HepG2 (cell line): ENCODE measurements around the gene VSTM1. TPM values are rescaled to one million over a fixed set of nuclear protein-coding genes. Genes with fewer than 3 reads are reported as not detected.
A peak's percentile ranks its signal among the peaks of the same experiment; 100 is the strongest.

Experiments used
- E2F1 ChIP-seq: sonication (generic); formaldehyde crosslinking; IDR thresholded peaks from 2 replicates; pipeline ENCODE4 v1.5.0; 2020; ENCODE audit warnings: missing genetic modification reagents
- ERF ChIP-seq: IDR thresholded peaks from 2 replicates; pipeline ENCODE4 v1.6.1; 2018; ENCODE audit warnings: missing biosample characterization, missing genetic modification reagents
- MXD3 ChIP-seq: IDR thresholded peaks from 2 replicates; pipeline ENCODE4 v1.6.1; 2016; ENCODE audit warnings: mild to moderate bottlenecking, missing biosample characterization, missing genetic modification reagents
- POGK ChIP-seq: sonication (generic); formaldehyde crosslinking; conservative IDR thresholded peaks from 2 replicates; pipeline ENCODE4 v1.8.0; 2022; ENCODE audit warnings: mild to moderate bottlenecking, moderate library complexity, missing genetic modification reagents
- TFDP1 ChIP-seq: IDR thresholded peaks from 2 replicates; pipeline ENCODE4 v1.6.1; 2016; ENCODE audit warnings: missing compliant biosample characterization, missing genetic modification reagents, borderline replicate concordance
- UBTF ChIP-seq: sonication (generic); formaldehyde crosslinking; IDR thresholded peaks from 2 replicates; pipeline ENCODE4 v1.4.0; 2020; ENCODE audit warnings: mild to moderate bottlenecking, missing genetic modification reagents
- ZFX ChIP-seq: sonication (generic); formaldehyde crosslinking; IDR thresholded peaks from 2 replicates; pipeline ENCODE4 v1.4.0; 2020; ENCODE audit warnings: mild to moderate bottlenecking, low read depth, missing genetic modification reagents, moderate library complexity
- ZFY ChIP-seq: sonication (generic); formaldehyde crosslinking; IDR thresholded peaks from 2 replicates; pipeline ENCODE4 v1.4.0; 2020; ENCODE audit warnings: missing genetic modification reagents
- ZMYM3 ChIP-seq: sonication (generic); formaldehyde crosslinking; IDR thresholded peaks from 2 replicates; pipeline ENCODE4 v1.5.1; 2020; ENCODE audit warnings: mild to moderate bottlenecking, missing genetic modification reagents
- ZNF251 ChIP-seq: sonication (generic); formaldehyde crosslinking; IDR thresholded peaks from 2 replicates; pipeline ENCODE4 v1.9.0; 2021; ENCODE audit warnings: mild to moderate bottlenecking, missing genetic modification reagents
- ZNF468 ChIP-seq: sonication (generic); formaldehyde crosslinking; IDR thresholded peaks from 2 replicates; pipeline ENCODE4 v1.8.0; 2022; ENCODE audit warnings: mild to moderate bottlenecking, moderate library complexity, missing genetic modification reagents
- ZNF777 ChIP-seq: sonication (generic); formaldehyde crosslinking; IDR thresholded peaks from 2 replicates; pipeline ENCODE4 v1.4.0; 2020; ENCODE audit warnings: missing genetic modification reagents
- polyA plus RNA-seq, 8 experiments: library from polyadenylated mRNA; depleted of rRNA in 3 of 8; stranded (reverse) in 7 of 8; unstranded in 1 of 8; fragments of >200 nt; fragmentation: Illumina TruSeq in 4 of 8; extraction: Trizol in 4 of 8; gene quantifications; 2 replicates each; pipeline versions ENCODE4 v1.2.1 to v1.2.3, GENCODE V29; 2011 to 2016; ENCODE audit warnings: low read depth in 4 of 8, missing spikeins in 1 of 8, mixed read lengths in 1 of 8; ENCODE audit not compliant: insufficient read depth in 1 of 8
- total RNA-seq, 5 experiments: library from RNA; depleted of rRNA; stranded (reverse); fragments of >200 nt; fragmentation: Illumina TruSeq; extraction: Trizol; gene quantifications; 2 replicates each; pipeline ENCODE4 v1.2.3, GENCODE V29; 2016; ENCODE audit warnings: low read depth in 1 of 5
- TF ChIP-seq, protein P1 (sequence below): sonication (generic); formaldehyde crosslinking; IDR thresholded peaks from 2 replicates; pipeline ENCODE4 v1.5.0; 2020; ENCODE audit warnings: mild to moderate bottlenecking, missing genetic modification reagents, borderline replicate concordance
- TF ChIP-seq, protein P2 (sequence below): sonication (generic); formaldehyde crosslinking; IDR thresholded peaks from 2 replicates; pipeline ENCODE4 v1.4.0; 2020; ENCODE audit warnings: missing genetic modification reagents, mild to moderate bottlenecking, borderline replicate concordance

Gene VSTM1
- total and polyA plus RNA-seq, 2 of the 13 experiments (the other 11 are each of a cell fraction or from before 2014, with no cell fraction given), result not detected

DNA sequence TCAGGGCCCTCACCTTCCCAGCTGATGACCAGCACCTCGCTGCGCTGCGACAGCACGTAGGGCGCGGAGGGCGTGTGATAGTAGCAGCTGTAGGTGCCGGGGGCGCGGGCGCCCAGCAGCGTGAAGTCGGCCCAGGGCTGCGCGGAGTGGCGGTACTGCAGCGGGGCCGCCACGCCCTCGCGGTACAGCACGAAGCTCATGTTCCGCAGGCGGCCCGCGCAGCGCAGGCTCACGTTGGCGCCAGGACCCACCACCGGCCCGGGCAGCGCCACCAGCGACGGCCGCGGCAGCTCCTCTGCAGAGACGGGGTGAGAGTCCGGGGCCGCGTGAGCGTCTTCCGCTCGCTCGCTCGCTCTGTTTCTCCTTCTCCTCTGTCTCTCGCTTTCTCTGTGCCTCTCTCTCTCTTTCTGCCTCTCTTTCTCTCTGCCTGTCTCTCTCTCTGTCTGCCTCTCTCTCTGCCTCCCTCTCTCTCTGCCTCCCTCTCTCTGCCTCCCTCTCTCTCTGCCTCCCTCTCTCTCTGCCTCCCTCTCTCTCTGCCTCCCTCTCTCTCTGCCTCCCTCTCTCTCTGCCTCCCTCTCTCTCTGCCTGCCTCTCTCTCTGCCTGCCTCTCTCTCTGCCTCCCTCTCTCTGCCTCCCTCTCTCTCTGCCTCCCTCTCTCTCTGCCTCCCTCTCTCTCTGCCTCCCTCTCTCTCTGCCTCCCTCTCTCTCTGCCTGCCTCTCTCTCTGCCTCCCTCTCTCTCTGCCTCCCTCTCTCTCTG is 32.3 kb upstream of the VSTM1 start (continued):
- TF ChIP-seq ZNF251 (CRISPR knock-in tag), result 0 out of 2 replicates have a peak, but pooled peaks have one; percentile 21
- TF ChIP-seq ERF, result peak; percentile 37; the same call in 1 of the 2 replicates
- TF ChIP-seq ZMYM3 (CRISPR knock-in tag), result 0 out of 2 replicates have a peak, but pooled peaks have one; percentile 2
- TF ChIP-seq, protein P1, sequence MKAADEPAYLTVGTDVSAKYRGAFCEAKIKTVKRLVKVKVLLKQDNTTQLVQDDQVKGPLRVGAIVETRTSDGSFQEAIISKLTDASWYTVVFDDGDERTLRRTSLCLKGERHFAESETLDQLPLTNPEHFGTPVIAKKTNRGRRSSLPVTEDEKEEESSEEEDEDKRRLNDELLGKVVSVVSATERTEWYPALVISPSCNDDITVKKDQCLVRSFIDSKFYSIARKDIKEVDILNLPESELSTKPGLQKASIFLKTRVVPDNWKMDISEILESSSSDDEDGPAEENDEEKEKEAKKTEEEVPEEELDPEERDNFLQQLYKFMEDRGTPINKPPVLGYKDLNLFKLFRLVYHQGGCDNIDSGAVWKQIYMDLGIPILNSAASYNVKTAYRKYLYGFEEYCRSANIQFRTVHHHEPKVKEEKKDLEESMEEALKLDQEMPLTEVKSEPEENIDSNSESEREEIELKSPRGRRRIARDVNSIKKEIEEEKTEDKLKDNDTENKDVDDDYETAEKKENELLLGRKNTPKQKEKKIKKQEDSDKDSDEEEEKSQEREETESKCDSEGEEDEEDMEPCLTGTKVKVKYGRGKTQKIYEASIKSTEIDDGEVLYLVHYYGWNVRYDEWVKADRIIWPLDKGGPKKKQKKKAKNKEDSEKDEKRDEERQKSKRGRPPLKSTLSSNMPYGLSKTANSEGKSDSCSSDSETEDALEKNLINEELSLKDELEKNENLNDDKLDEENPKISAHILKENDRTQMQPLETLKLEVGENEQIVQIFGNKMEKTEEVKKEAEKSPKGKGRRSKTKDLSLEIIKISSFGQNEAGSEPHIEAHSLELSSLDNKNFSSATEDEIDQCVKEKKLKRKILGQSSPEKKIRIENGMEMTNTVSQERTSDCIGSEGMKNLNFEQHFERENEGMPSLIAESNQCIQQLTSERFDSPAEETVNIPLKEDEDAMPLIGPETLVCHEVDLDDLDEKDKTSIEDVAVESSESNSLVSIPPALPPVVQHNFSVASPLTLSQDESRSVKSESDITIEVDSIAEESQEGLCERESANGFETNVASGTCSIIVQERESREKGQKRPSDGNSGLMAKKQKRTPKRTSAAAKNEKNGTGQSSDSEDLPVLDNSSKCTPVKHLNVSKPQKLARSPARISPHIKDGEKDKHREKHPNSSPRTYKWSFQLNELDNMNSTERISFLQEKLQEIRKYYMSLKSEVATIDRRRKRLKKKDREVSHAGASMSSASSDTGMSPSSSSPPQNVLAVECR (CRISPR knock-in tag), result peak; percentile 19; the same call in 1 of the 2 replicates
- peak; percentile 67 for TF ChIP-seq ZFX (CRISPR knock-in tag)
- TF ChIP-seq, protein P2, sequence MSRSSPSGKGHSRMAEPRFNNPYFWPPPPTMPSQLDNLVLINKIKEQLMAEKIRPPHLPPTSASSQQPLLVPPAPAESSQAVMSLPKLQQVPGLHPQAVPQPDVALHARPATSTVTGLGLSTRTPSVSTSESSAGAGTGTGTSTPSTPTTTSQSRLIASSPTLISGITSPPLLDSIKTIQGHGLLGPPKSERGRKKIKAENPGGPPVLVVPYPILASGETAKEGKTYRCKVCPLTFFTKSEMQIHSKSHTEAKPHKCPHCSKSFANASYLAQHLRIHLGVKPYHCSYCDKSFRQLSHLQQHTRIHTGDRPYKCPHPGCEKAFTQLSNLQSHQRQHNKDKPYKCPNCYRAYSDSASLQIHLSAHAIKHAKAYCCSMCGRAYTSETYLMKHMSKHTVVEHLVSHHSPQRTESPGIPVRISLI (CRISPR knock-in tag), result peak; percentile 29; the same call in 1 of the 2 replicates
- TF ChIP-seq MXD3 (CRISPR knock-in tag), result peak; percentile 96
- TF ChIP-seq TFDP1 (CRISPR knock-in tag), result peak; percentile 84; the same call in 1 of the 2 replicates
- peak; percentile 81; the same call in 1 of the 2 replicates for TF ChIP-seq ZNF468 (CRISPR knock-in tag)
- TF ChIP-seq UBTF (CRISPR knock-in tag), result peak; percentile 86; the same call in 1 of the 2 replicates
- peak; percentile 47; the same call in 1 of the 2 replicates for TF ChIP-seq E2F1 (CRISPR knock-in tag)
- TF ChIP-seq ZFY (CRISPR knock-in tag), result peak; percentile 75
- peak; percentile 82; the same call in 1 of the 2 replicates for TF ChIP-seq POGK (CRISPR knock-in tag)
- peak; percentile 46; the same call in 1 of the 2 replicates for TF ChIP-seq ZNF777 (CRISPR knock-in tag)
